Neutrophil (primary cell): Measurements from ENCODE around the gene EDN3.
"Not testable (repeated sequence)": the region's sequence is repeated elsewhere in the genome, so short reads cannot be mapped to it uniquely, and the experiment has no call there.

Experiments
- H3K27ac ChIP-seq: fragments of 200-600 bp; sonication (generic); 2 replicates; pipeline ENCODE4 v1.5.1; 2016; ENCODE audit warnings: mild to moderate bottlenecking, moderate library complexity
- H3K27me3 ChIP-seq: fragments of 200-600 bp; sonication (generic); 2 replicates; pipeline ENCODE4 v1.6.0; 2016; ENCODE audit warnings: mild to moderate bottlenecking
- H3K36me3 ChIP-seq: fragments of 200-600 bp; sonication (generic); 2 replicates; pipeline ENCODE4 v1.5.1; 2017
- H3K4me1 ChIP-seq, 2 experiments: fragments of 200-600 bp in 1 of 2; sonication (generic) in 1 of 2; 1 replicate in 1 of 2; 2 replicates in 1 of 2; pipeline versions ENCODE4 v1.5.1 to v1.6.1; 2013 to 2016; ENCODE audit warnings: low read depth in 1 of 2, low read length in 1 of 2, mild to moderate bottlenecking in 1 of 2, moderate library complexity in 1 of 2; ENCODE audit not compliant: control insufficient read depth in 1 of 2, insufficient read depth in 1 of 2
- H3K4me3 ChIP-seq, 2 experiments: fragments of 200-600 bp in 1 of 2; sonication (generic) in 1 of 2; 1 replicate in 1 of 2; 2 replicates in 1 of 2; pipeline ENCODE4 v1.5.1; 2013 to 2016; ENCODE audit warnings: low read depth in 1 of 2, low read length in 1 of 2, mild to moderate bottlenecking in 1 of 2, moderate library complexity in 1 of 2
- H3K9me3 ChIP-seq: fragments of 200-600 bp; sonication (generic); 2 replicates; pipeline ENCODE4 v1.5.1; 2016
- CTCF ChIP-seq: fragments of 200-600 bp; sonication (generic); IDR thresholded peaks from 2 replicates; pipeline ENCODE4 v1.5.1; 2016; ENCODE audit warnings: antibody characterized with exemption

Gene EDN3

GRCh38 chr20:59352990-59353389 lies 52.6 kb downstream of the EDN3 start:
- TF ChIP-seq CTCF, result no peak
- Histone ChIP-seq H3K4me3 (no peak overlapping the region), H3K27me3 (no peaks in the 10 kb centered on the region), H3K9me3 (no peaks in the 10 kb centered on the region), H3K36me3 (no peaks in the 10 kb centered on the region), H3K4me1 (no peaks in the 10 kb centered on the region), H3K27ac (no peak overlapping the region)

- Histone ChIP-seq H3K9me3 (no peaks in the 10 kb centered on the region), H3K4me3 (no peak overlapping the region), H3K27ac (no peak overlapping the region), H3K4me1 (no peaks in the 10 kb centered on the region), H3K27me3 (no peaks in the 10 kb centered on the region), H3K36me3 (no peaks in the 10 kb centered on the region)
- TF ChIP-seq CTCF, result no peak
Measured at GRCh38 chr20:59354460-59354859, 54.0 kb downstream of the EDN3 start.

DNA sequence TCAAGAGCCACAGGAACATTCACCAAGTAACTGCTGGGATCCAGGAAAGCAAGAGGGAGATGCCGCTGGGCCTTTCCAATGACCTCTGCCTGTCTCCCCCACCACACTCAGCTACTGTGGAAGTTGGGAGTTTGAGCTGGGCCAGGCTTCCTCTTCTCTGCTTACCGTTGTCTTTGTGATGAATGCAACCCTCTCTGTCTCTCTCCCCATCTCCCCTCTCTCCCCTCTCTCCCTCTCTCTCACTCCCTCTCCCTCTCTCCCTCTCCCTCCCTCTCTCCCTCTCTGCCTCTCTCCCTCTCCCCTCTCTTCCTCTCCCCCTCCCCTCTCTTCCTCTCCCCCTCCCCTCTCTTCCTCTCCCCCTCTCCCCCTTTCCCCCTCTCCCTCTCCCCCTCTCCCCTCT lies 54.8 kb downstream of the EDN3 start:
- Histone ChIP-seq H3K27me3 (no peaks in the 10 kb centered on the region), H3K4me1 (no peaks in the 10 kb centered on the region), H3K9me3 (no peaks in the 10 kb centered on the region), H3K4me3 (no peak overlapping the region), H3K36me3 (no peaks in the 10 kb centered on the region), H3K27ac (no peak overlapping the region)
- no peak for TF ChIP-seq CTCF

DNA sequence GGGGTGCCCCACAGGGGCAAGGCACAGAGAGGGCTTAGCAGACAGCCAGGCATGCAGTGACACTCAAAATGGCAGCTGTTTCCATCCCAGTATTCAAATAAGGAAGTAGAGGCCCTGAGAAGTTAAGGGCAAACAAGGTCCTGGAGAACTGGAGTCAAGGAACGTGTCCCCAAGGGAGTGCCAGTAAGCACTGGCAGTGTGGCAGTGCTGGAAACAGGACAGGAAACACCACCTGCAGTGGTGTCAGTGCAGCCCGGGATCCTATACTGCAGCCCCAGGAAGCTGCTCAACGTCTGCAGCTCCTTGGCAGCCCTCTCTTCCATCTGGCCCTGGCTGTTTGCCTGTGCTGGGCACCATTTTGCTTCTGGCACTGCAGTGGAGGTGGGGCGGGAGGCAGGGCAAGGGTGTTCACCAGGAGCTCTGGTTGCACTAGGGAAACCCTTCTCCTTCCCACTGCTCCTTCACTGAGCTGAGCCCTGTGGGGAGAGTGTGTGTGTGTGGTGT lies 56.3 kb downstream of the EDN3 start:
- Histone ChIP-seq H3K27ac (no peak overlapping the region), H3K36me3 (no peaks in the 10 kb centered on the region), H3K4me1 (no peaks in the 10 kb centered on the region), H3K27me3 (no peaks in the 10 kb centered on the region), H3K4me3 (no peak overlapping the region), H3K9me3 (no peaks in the 10 kb centered on the region)
- TF ChIP-seq CTCF, result no peak

GRCh38 chr20:59358793-59359192 lies 58.4 kb downstream of the EDN3 start:
- not testable (repeated sequence) for H3K27ac ChIP-seq, H3K36me3 ChIP-seq, H3K27me3 ChIP-seq, H3K9me3 ChIP-seq, H3K4me1 ChIP-seq, H3K4me3 ChIP-seq

GRCh38 chr20:59359906-59360725 lies 59.7 kb downstream of the EDN3 start:
- Histone ChIP-seq H3K4me1 (no peaks in the 10 kb centered on the region), H3K4me3 (no peak overlapping the region), H3K9me3 (no peaks in the 10 kb centered on the region), H3K36me3 (no peaks in the 10 kb centered on the region), H3K27ac (no peak overlapping the region), H3K27me3 (no peaks in the 10 kb centered on the region)
- no peak for TF ChIP-seq CTCF
